Smooth muscle cell (in vitro differentiated cells): Measurements from ENCODE around the gene FANCM. TPM values are rescaled to one million over a fixed set of nuclear protein-coding genes. Genes with fewer than 3 reads are reported as not detected.

ENCODE experiments used
- DNase-seq: peaks from one replicate; lab custom pipeline; 2025; ENCODE audit not compliant: unreplicated experiment; lab: John Stamatoyannopoulos, UW
- H2AFZ ChIP-seq: fragments of 200-600 bp; sonication (generic); 2 replicates; pipeline ENCODE4 v1.6.0; 2016; ENCODE audit warnings: antibody characterized with exemption, low read depth, mild to moderate bottlenecking
- H3F3A ChIP-seq: fragments of 200-600 bp; sonication (generic); 2 replicates; pipeline ENCODE4 v1.6.0; 2017; ENCODE audit warnings: antibody characterized with exemption, low read depth
- H3K27ac ChIP-seq: fragments of 200-600 bp; sonication (generic); 2 replicates; pipeline ENCODE4 v1.5.1; 2016; ENCODE audit warnings: low read depth, mild to moderate bottlenecking
- H3K27me3 ChIP-seq: fragments of 200-600 bp; sonication (generic); 2 replicates; pipeline ENCODE4 v1.6.1; 2016; ENCODE audit warnings: low read depth, mild to moderate bottlenecking
- H3K36me3 ChIP-seq: fragments of 200-600 bp; sonication (generic); 2 replicates; pipeline ENCODE4 v1.5.1; 2016; ENCODE audit warnings: low read depth
- H3K4me1 ChIP-seq: fragments of 200-600 bp; sonication (generic); 2 replicates; pipeline ENCODE4 v1.5.1; 2016; ENCODE audit warnings: low read depth
- H3K4me2 ChIP-seq: fragments of 200-600 bp; sonication (generic); 2 replicates; pipeline ENCODE4 v1.6.0; 2016; ENCODE audit warnings: mild to moderate bottlenecking
- H3K4me3 ChIP-seq: fragments of 200-600 bp; sonication (generic); 2 replicates; pipeline ENCODE4 v1.5.1; 2016; ENCODE audit warnings: mild to moderate bottlenecking
- H3K79me2 ChIP-seq: fragments of 200-600 bp; sonication (generic); 2 replicates; pipeline ENCODE4 v1.6.0; 2016; ENCODE audit warnings: low read depth, mild to moderate bottlenecking
- H3K9ac ChIP-seq: fragments of 200-600 bp; sonication (generic); 2 replicates; pipeline ENCODE4 v1.6.0; 2016; ENCODE audit warnings: low read depth
- H3K9me3 ChIP-seq: fragments of 200-600 bp; sonication (generic); replicated peaks from 2 replicates; pipeline ENCODE4 v1.5.1; 2016; ENCODE audit warnings: low read depth
- H4K20me1 ChIP-seq: fragments of 200-600 bp; sonication (generic); 2 replicates; pipeline ENCODE4 v1.6.0; 2016; ENCODE audit warnings: low read depth
- CTCF ChIP-seq: fragments of 200-600 bp; sonication (generic); IDR thresholded peaks from 2 replicates; pipeline ENCODE4 v1.5.1; 2017; ENCODE audit warnings: borderline replicate concordance, mild to moderate bottlenecking, antibody characterized with exemption; ENCODE audit not compliant: insufficient read depth, poor library complexity, severe bottlenecking
- WGBS: methylation state at CpG from one replicate; pipeline ENCODE4 v1.1.7; 2016; ENCODE audit warnings: low lambda C conversion rate; 5-methylcytosine and 5-hydroxymethylcytosine counted together
- polyA plus RNA-seq: library from polyadenylated mRNA; unstranded; fragments of >200 nt; fragmentation: Nextera tagmentation; extraction: Ambion mirVana; gene quantifications from 2 replicates; pipeline ENCODE4 v1.2.1, GENCODE V29; 2016
- total RNA-seq: library from RNA; depleted of rRNA; stranded (reverse); fragments of >200 nt; gene quantifications from 2 replicates; pipeline ENCODE4 v1.2.3, GENCODE V29; 2014

Gene FANCM
- total and polyA plus RNA-seq, 2 experiments from 2014 or later: 1.7 to 5.5 TPM

GRCh38 chr14:45156067-45156466 lies 20.3 kb downstream of the FANCM start:
- Histone ChIP-seq H3K9ac (no peak overlapping the region), H3K36me3 (no peaks in the 10 kb centered on the region), H3K27me3 (no peaks in the 10 kb centered on the region), H3K27ac (no peak overlapping the region), H3K4me1 (no peaks in the 10 kb centered on the region), H2AFZ (no peak overlapping the region), H3F3A (no peaks in the 10 kb centered on the region), H3K4me2 (no peak overlapping the region), H3K79me2 (no peaks in the 10 kb centered on the region), H3K9me3 (no peaks in the 10 kb centered on the region), H3K4me3 (no peak overlapping the region), H4K20me1 (no peaks in the 10 kb centered on the region)
- no peak for DNase-seq
- TF ChIP-seq CTCF: no peak

GRCh38 chr14:45169906-45170305 lies 34.2 kb downstream of the FANCM start:
- no peaks in the 10 kb centered on the region for H4K20me1 ChIP-seq
- H3K4me1 ChIP-seq: no peaks in the 10 kb centered on the region
- H3K4me2 ChIP-seq: no peak overlapping the region
- H3K4me3 ChIP-seq: no peak overlapping the region
- no peaks in the 10 kb centered on the region for H3K27me3 ChIP-seq
- H3K79me2 ChIP-seq: no peaks in the 10 kb centered on the region
- no peak overlapping the region for H2AFZ ChIP-seq
- H3K9ac ChIP-seq: no peak overlapping the region
- DNase-seq: no peak
- H3K27ac ChIP-seq: no peak overlapping the region
- no peaks in the 10 kb centered on the region for H3K9me3 ChIP-seq
- no peaks in the 10 kb centered on the region for H3F3A ChIP-seq
- no peak for TF ChIP-seq CTCF
- H3K36me3 ChIP-seq: no peaks in the 10 kb centered on the region

- Histone ChIP-seq H3K4me1 (no peaks in the 10 kb centered on the region), H4K20me1 (no peaks in the 10 kb centered on the region), H3K9ac (no peak overlapping the region), H3K4me3 (no peak overlapping the region), H3K27me3 (no peaks in the 10 kb centered on the region), H3K27ac (no peak overlapping the region), H3K79me2 (no peaks in the 10 kb centered on the region), H3F3A (no peaks in the 10 kb centered on the region), H3K9me3 (no peaks in the 10 kb centered on the region), H2AFZ (no peak overlapping the region), H3K36me3 (no peaks in the 10 kb centered on the region), H3K4me2 (no peak overlapping the region)
- WGBS: 90% methylated on average over 5 of the region's 5 CpGs
- DNase-seq: no peak
- no peak for TF ChIP-seq CTCF
These were observed 41.3 kb downstream of the FANCM start for GRCh38 chr14:45177076-45177475.

GRCh38 chr14:45181329-45181728 lies 45.6 kb downstream of the FANCM start:
- 97% methylated on average over 5 of the region's 5 CpGs for WGBS
- H3K27ac ChIP-seq: no peak overlapping the region
- TF ChIP-seq CTCF: no peak

More at GRCh38 chr14:45181329-45181728, 45.6 kb downstream of the FANCM start:
- no peak overlapping the region for H3K4me2 ChIP-seq
- no peaks in the 10 kb centered on the region for H3K79me2 ChIP-seq
- no peak overlapping the region for H3K9ac ChIP-seq
- no peaks in the 10 kb centered on the region for H4K20me1 ChIP-seq
- no peaks in the 10 kb centered on the region for H3K9me3 ChIP-seq
- H2AFZ ChIP-seq: no peak overlapping the region
- no peak overlapping the region for H3K4me3 ChIP-seq
- H3K27me3 ChIP-seq: no peaks in the 10 kb centered on the region
- H3F3A ChIP-seq: no peaks in the 10 kb centered on the region
- no peak for DNase-seq
- no peaks in the 10 kb centered on the region for H3K4me1 ChIP-seq
- H3K36me3 ChIP-seq: no peaks in the 10 kb centered on the region
